ENCODE results near the gene SMYD1.

SMYD1 gene

GRCh38 chr2:88088999-88089398, 21.4 kb downstream of the SMYD1 start:
- DNase-seq (ENCODE audit: low read depth): no peak

GRCh38 chr2:88090446-88091283, 23.0 kb downstream of the SMYD1 start:
- DNase-seq (ENCODE audit: low read depth): no peak

GRCh38 chr2:88091943-88092342, 24.3 kb downstream of the SMYD1 start:
- no peak for DNase-seq (ENCODE audit: low read depth)

- DNase-seq (ENCODE audit: low read depth): no peak
Measured at GRCh38 chr2:88092773-88093172, 25.1 kb downstream of the SMYD1 start.

GRCh38 chr2:88095022-88095421, 27.4 kb downstream of the SMYD1 start:
- no peak for DNase-seq (ENCODE audit: low read depth)

- DNase-seq (ENCODE audit: low read depth): no peak
Measured at GRCh38 chr2:88096708-88097107, 29.1 kb downstream of the SMYD1 start.

GRCh38 chr2:88097192-88097591, 29.6 kb downstream of the SMYD1 start:
- DNase-seq (ENCODE audit: low read depth): no peak

- DNase-seq (ENCODE audit: low read depth): no peak
Measured at GRCh38 chr2:88097891-88098557, 30.4 kb downstream of the SMYD1 start.

- DNase-seq (ENCODE audit: low read depth): no peak
Measured at GRCh38 chr2:88098558-88098900, 30.9 kb downstream of the SMYD1 start.

- no peak for DNase-seq (ENCODE audit: low read depth)
Measured at GRCh38 chr2:88099798-88100488, 32.3 kb downstream of the SMYD1 start.

GRCh38 chr2:88100489-88100858, 32.8 kb downstream of the SMYD1 start:
- DNase-seq (ENCODE audit: low read depth): no peak

- DNase-seq (ENCODE audit: low read depth): no peak
Measured at GRCh38 chr2:88108796-88109195, 41.2 kb downstream of the SMYD1 start.

- DNase-seq (ENCODE audit: low read depth): no peak
Measured at GRCh38 chr2:88110830-88111229, 43.2 kb downstream of the SMYD1 start.

GRCh38 chr2:88113069-88113468, 45.4 kb downstream of the SMYD1 start:
- DNase-seq (ENCODE audit: low read depth): no peak

GRCh38 chr2:88114889-88115288, 47.3 kb downstream of the SMYD1 start:
- DNase-seq (ENCODE audit: low read depth): no peak

- DNase-seq (ENCODE audit: low read depth): no peak
Measured at GRCh38 chr2:88115825-88116518, 48.3 kb downstream of the SMYD1 start.

GRCh38 chr2:88116669-88117432, 49.2 kb downstream of the SMYD1 start:
- no peak for DNase-seq (ENCODE audit: low read depth)

GRCh38 chr2:88117973-88118372, 50.3 kb downstream of the SMYD1 start:
- no peak for DNase-seq (ENCODE audit: low read depth)

GRCh38 chr2:88121678-88122077, 54.1 kb downstream of the SMYD1 start:
- DNase-seq (ENCODE audit: low read depth): no peak

GRCh38 chr2:88122141-88122884, 54.7 kb downstream of the SMYD1 start:
- no peak for DNase-seq (ENCODE audit: low read depth)

Measured in activated gamma-delta T cell treated with anti-CD3 and anti-CD28 coated beads, Interleukin-2, amount 50 U/mL, for 16 hours (primary cell).